AG04449 (cell line): Measurements from ENCODE around the gene PRMT5.
"Not testable (repeated sequence)": the region's sequence is repeated elsewhere in the genome, so short reads cannot be mapped to it uniquely, and the experiment has no call there.

ENCODE experiments used
- CTCF ChIA-PET: fragments of 350-600 bp; formaldehyde crosslinking; extraction: SDS; loops from one replicate; lab custom pipeline; 2021; ENCODE audit warnings: antibody characterized with exemption; lab: Yijun Ruan, JAX
- POLR2A ChIA-PET: fragments of 400-600, 350-600 bp; formaldehyde crosslinking; extraction: SDS; loops from one replicate; lab custom pipeline; 2020; ENCODE audit warnings: antibody characterized with exemption, inconsistent platforms; lab: Yijun Ruan, JAX
- DNase-seq: peaks from one replicate; pipeline ENCODE4 v3.0.0-alpha.2; 2010; ENCODE audit warnings: low read depth, low spot score
- H3K4me3 ChIP-seq: 2 replicates; pipeline ENCODE4 v1.5.1; 2011; ENCODE audit warnings: low read depth, mild to moderate bottlenecking, control low read depth, low read length
- TF ChIP-seq, protein P1 (sequence below): IDR thresholded peaks from one replicate; pipeline ENCODE4 v1.5.1; 2011; ENCODE audit warnings: mild to moderate bottlenecking, moderate library complexity, low read length, control low read depth, inconsistent platforms; ENCODE audit not compliant: insufficient read depth; ENCODE audit errors: missing control alignments

The PRMT5 gene

DNA sequence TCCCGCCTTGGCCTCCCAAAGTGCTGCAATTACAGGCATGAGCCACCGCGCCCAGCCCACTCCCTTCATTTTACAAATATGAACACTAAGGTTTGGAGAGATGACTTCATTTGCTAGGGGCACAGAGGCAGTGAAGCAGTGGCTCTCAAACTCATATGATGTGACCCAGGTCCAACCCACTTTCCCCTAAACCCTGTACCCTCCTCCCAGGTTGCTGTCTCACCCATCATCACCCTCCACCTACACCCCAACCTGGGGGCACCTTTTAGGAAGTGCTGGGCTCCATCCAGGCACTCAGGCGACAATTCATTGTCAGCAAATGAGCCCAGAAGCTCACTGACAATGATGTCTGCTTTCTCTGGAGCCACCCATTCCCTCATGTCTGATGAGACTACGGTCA, 5.4 kb downstream of the PRMT5 start:
- no peak overlapping the region for H3K4me3 ChIP-seq
- ChIA-PET CTCF (interaction anchor here (0.9 to 6.2 kb wide), 6 partner anchors 11 to 145 kb away, joined by 3 to 27 read pairs (median 3); no protein-coding TSS in a partner anchor), POLR2A (no interaction called here)
- TF ChIP-seq, protein P1, sequence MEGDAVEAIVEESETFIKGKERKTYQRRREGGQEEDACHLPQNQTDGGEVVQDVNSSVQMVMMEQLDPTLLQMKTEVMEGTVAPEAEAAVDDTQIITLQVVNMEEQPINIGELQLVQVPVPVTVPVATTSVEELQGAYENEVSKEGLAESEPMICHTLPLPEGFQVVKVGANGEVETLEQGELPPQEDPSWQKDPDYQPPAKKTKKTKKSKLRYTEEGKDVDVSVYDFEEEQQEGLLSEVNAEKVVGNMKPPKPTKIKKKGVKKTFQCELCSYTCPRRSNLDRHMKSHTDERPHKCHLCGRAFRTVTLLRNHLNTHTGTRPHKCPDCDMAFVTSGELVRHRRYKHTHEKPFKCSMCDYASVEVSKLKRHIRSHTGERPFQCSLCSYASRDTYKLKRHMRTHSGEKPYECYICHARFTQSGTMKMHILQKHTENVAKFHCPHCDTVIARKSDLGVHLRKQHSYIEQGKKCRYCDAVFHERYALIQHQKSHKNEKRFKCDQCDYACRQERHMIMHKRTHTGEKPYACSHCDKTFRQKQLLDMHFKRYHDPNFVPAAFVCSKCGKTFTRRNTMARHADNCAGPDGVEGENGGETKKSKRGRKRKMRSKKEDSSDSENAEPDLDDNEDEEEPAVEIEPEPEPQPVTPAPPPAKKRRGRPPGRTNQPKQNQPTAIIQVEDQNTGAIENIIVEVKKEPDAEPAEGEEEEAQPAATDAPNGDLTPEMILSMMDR, result no peak
- no peak for DNase-seq

DNA sequence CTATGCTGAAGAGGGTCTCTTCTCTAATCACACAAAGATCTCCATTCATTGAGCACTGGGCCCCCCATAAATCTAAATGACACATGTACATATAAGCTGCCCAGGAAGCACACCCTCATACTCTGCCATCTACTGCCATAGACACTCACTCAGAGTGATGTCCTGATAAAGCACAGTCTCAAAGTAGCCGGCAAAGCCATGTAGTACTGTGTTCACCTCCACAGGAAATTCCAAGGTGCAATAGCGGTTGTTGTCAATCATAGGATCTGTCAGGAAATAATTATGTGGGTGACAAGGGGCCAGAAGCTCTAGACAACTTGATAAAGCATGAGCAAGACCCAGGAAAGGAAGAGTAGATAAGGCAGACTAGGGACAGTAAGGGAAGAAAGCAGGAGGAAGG, 6.9 kb downstream of the PRMT5 start:
- ChIA-PET CTCF (interaction anchor here (1.4 to 6.2 kb wide), 5 partner anchors 8 to 70 kb away, joined by 3 to 41 read pairs (median 5); partner anchors contain the start of gene PRMT5), POLR2A (no interaction called here)
- TF ChIP-seq, protein P1, result no peak
- no peak overlapping the region for H3K4me3 ChIP-seq
- no peak for DNase-seq

DNA sequence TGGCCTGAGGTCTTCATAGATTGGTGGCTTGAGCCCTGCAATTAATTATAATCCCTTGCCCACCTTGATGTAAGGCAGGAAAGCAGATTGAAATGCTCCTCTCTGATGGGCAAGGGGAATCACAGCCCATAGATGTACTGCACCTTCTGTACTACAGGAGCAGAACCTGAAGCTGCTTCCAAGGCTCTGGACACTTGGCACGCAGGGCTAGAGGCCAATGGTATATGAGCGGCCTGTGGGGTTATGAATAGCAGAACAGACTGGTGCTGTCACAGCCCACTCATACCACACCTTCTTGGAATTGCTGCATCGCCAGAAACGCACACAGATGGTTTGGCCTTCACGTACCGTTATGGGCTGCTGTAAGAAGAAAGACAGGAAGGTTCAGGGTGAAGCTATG, 8.5 kb downstream of the PRMT5 start:
- ChIA-PET POLR2A (interaction anchor here (2.1 kb wide), 1 partner anchor 9 kb away, joined by 13 read pairs; the partner anchor contains the start of gene PRMT5), CTCF (interaction anchor here (1.9 to 8.7 kb wide), 6 partner anchors 9 to 364 kb away, joined by 5 to 97 read pairs (median 16); partner anchors contain the start of gene PRMT5)
- TF ChIP-seq, protein P1, result no peak
- DNase-seq, result no peak
- no peak overlapping the region for H3K4me3 ChIP-seq

DNA sequence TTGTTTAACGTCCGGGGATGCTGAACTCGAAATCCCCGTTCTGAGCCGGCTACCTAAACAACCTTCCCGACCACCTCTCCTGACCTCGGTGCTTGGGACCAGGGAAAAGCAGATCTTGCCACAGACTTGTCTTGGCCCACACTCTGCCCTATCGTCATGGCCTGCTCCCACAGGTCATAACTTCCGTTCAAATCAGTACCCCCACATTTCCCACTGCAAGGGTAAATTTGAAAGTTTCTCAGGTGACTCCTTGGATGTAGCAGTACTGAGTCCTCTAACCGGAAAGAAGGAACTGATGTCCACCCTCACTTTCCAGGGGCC, 9.6 kb downstream of the PRMT5 start:
- peak overlapping the region; percentile 45 for H3K4me3 ChIP-seq
- TF ChIP-seq, protein P1, result no peak
- POLR2A ChIA-PET, result interaction anchor here (1.6 to 2.1 kb wide), 3 partner anchors 7 to 37 kb away, joined by 4 to 13 read pairs (median 7); partner anchors contain the start of genes PRMT5 and REM2
- CTCF ChIA-PET, result interaction anchor here (0.9 to 8.7 kb wide), 13 partner anchors 10 to 363 kb away, joined by 3 to 97 read pairs (median 7); partner anchors contain the start of genes AJUBA, OXA1L and PRMT5
- DNase-seq, result no peak

DNA sequence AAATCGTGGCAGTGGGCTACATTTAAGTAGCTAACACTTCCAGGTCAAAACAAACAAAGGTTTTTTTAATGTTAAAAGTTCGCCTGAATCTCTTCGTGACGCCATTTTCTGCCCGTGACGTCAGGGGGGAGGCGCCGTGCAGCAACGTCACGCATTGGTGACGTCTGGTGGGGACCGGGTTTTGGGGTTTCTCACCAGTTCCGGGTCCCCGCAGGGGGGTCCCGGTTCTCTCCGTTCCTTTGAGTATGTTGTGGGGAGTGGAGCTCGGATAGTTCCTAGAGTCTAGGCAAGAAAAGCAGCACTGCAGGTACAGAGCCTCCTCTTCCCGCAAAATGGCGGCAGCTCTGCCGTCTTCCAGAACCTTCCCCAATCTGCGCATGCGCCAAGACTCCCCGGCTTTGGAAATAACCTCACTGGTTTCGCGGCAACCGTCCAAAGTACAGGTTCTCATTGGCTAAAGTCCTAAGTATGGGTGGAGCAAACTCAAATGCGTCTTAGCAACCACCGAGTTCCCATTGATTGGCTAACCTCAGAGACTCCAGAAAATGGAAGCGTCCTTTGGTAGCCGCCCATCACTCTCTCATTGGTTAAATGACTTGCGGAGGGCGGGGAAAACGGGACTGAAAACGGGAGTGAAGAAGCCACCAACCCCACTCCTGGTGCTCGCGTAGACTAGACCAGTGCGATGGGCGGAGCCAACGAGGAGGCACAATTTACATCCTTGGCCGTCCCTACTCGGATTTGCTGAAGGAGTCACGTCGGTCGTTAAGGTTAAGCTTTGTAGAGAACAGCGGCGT, 10.2 kb downstream of the PRMT5 start, which contains the start of gene RBM23:
Gene RBM23, minus strand, starts transcription at position 346 of the 797 bp plus-strand sequence.
- H3K4me3 ChIP-seq, result peak within 1 kb of the TSS; percentile 76
- ChIA-PET CTCF (interaction anchor here (0.9 to 8.7 kb wide), 16 partner anchors 11 to 362 kb away, joined by 3 to 97 read pairs (median 6); partner anchors contain the start of genes AJUBA, OXA1L and PRMT5), POLR2A (interaction anchor here (0.8 to 2.1 kb wide), 5 partner anchors 8 to 64 kb away, joined by 4 to 13 read pairs (median 5); partner anchors contain the start of genes AJUBA, PRMT5 and REM2)
- peak; percentile 99 for DNase-seq
- TF ChIP-seq, protein P1, result no peak

DNA sequence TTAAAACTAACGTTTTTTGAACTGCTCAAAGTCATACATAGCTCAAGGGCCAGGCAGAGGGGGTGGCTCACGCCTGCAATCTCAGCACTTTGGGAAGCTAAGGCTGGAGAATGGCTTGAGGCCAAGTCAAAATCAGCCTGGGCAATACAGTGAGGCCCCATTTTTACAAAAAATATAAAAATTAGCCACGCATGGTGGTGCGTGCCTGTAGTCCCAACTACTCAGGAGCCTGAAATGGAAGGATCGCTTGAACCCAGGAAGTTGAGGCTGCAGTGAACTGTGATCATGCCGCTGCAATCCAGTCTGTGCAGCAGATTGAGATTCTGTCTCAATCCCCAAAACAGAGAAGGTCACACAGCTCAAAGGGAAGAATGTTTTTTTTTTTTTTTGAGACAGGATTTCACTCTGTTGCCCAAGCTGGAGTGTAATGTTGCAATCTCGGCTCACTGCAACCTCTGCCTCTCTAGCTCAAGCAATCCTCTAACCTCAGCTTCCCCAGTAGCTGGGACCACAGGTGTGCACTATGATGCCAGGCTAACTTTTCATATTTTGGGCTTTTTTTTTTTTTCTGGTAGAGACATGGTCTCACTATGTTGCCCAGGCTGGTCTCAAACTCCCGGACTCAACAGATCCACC, 13.2 kb downstream of the PRMT5 start:
- no peak overlapping the region for H3K4me3 ChIP-seq
- CTCF ChIA-PET, result interaction anchor here (0.8 to 8.7 kb wide), 5 partner anchors 14 to 359 kb away, joined by 3 to 97 read pairs (median 13); partner anchors contain the start of gene PRMT5
- TF ChIP-seq, protein P1, result no peak
- DNase-seq, result no peak
- POLR2A ChIA-PET, result interaction anchor here (0.6 to 1.7 kb wide), 4 partner anchors 13 to 383 kb away, joined by 3 to 5 read pairs (median 3); partner anchors contain the start of genes ACIN1 and PRMT5

DNA sequence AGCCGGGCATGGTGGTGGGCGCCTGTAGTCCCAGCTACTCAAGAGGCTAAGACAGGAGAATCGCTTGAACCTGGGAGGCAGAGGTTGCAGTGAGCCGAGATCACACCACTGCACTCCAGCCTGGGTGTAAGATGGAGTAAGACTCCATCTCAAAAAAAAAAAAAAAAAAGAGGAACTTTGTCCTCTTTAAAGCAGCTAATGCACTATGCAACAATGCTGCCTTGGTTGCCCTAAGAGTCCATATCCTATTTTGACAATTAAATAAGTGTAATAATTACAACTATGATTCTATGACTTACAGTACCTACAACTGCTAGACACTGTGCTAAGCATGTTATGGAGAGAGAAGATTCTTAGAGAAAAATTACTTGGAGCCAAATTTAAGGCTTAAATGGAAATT, 14.3 kb downstream of the PRMT5 start:
- POLR2A ChIA-PET, DNase-seq, H3K4me3 ChIP-seq: not testable (repeated sequence)
- CTCF ChIA-PET, result interaction anchor here (0.8 to 8.7 kb wide), 4 partner anchors 14 to 92 kb away, joined by 3 to 97 read pairs (median 8); partner anchors contain the start of gene PRMT5
